Fibroblast of mammary gland (primary cell): ENCODE data around the gene USP17L28.
"Not testable (repeated sequence)": the region's sequence is repeated elsewhere in the genome, so short reads cannot be mapped to it uniquely, and the experiment has no call there.

ENCODE experiments used
- DNase-seq: peaks from one replicate; pipeline ENCODE4 v3.0.0-alpha.2; 2010; ENCODE audit warnings: low read depth
- H3K4me3 ChIP-seq: 2 replicates; pipeline ENCODE4 v1.5.1; 2011; ENCODE audit warnings: low read depth, mild to moderate bottlenecking, low read length, moderate library complexity; ENCODE audit not compliant: control insufficient read depth
- CTCF ChIP-seq: conservative IDR thresholded peaks from 2 replicates; pipeline ENCODE4 v1.5.1; 2011; ENCODE audit warnings: low read depth, low read length, inconsistent platforms; ENCODE audit not compliant: control insufficient read depth, insufficient read depth

The USP17L28 gene

GRCh38 chr4:9348593-9348992, at the start of gene USP17L28:
Gene USP17L28, plus strand, starts transcription at chr4:9348893. Its CDS starts 0 bp downstream, at chr4:9348893.
- not testable (repeated sequence) for DNase-seq, H3K4me3 ChIP-seq

GRCh38 chr4:9324191-9324590, 24.5 kb upstream of the USP17L28 start:
- not testable (repeated sequence) for DNase-seq, H3K4me3 ChIP-seq

- DNase-seq, H3K4me3 ChIP-seq: not testable (repeated sequence)
These were observed 23.8 kb upstream of the USP17L28 start, which contains the start of gene USP17L24 for GRCh38 chr4:9324865-9325264. Gene USP17L24, plus strand, starts transcription at chr4:9325165. Its CDS starts 0 bp downstream, at chr4:9325165.

GRCh38 chr4:9329611-9330010, 19.1 kb upstream of the USP17L28 start, which contains the start of gene USP17L25:
Gene USP17L25, plus strand, starts transcription at chr4:9329911. Its CDS starts 0 bp downstream, at chr4:9329911.
- DNase-seq, H3K4me3 ChIP-seq: not testable (repeated sequence)

- not testable (repeated sequence) for H3K4me3 ChIP-seq, DNase-seq
These were observed 14.3 kb upstream of the USP17L28 start, which contains the start of gene USP17L26 for GRCh38 chr4:9334358-9334757. Gene USP17L26, plus strand, starts transcription at chr4:9334658. Its CDS starts 0 bp downstream, at chr4:9334658.

GRCh38 chr4:9339103-9339502, 9.6 kb upstream of the USP17L28 start, which contains the start of gene USP17L5:
Gene USP17L5, plus strand, starts transcription at chr4:9339403. Its CDS starts 0 bp downstream, at chr4:9339403.
- not testable (repeated sequence) for DNase-seq, H3K4me3 ChIP-seq

GRCh38 chr4:9343848-9344247, 4.8 kb upstream of the USP17L28 start, which contains the start of gene USP17L27:
Gene USP17L27, plus strand, starts transcription at chr4:9344148. Its CDS starts 0 bp downstream, at chr4:9344148.
- H3K4me3 ChIP-seq, DNase-seq: not testable (repeated sequence)

- not testable (repeated sequence) for DNase-seq, H3K4me3 ChIP-seq
These were observed 2.2 kb downstream of the USP17L28 start for GRCh38 chr4:9350866-9351265.

- H3K4me3 ChIP-seq, DNase-seq: not testable (repeated sequence)
These were observed 4.6 kb downstream of the USP17L28 start, which contains the start of gene USP17L29 for GRCh38 chr4:9353338-9353737. Gene USP17L29, plus strand, starts transcription at chr4:9353638. Its CDS starts 0 bp downstream, at chr4:9353638.

- DNase-seq, H3K4me3 ChIP-seq: not testable (repeated sequence)
These were observed 14.1 kb downstream of the USP17L28 start, which contains the start of gene USP17L30 for GRCh38 chr4:9362829-9363228. Gene USP17L30, plus strand, starts transcription at chr4:9363129. Its CDS starts 0 bp downstream, at chr4:9363129.

- DNase-seq, H3K4me3 ChIP-seq: not testable (repeated sequence)
These were observed 31.2 kb downstream of the USP17L28 start for GRCh38 chr4:9379881-9380280.

GRCh38 chr4:9381012-9381534, 32.4 kb downstream of the USP17L28 start:
- DNase-seq, result not testable (repeated sequence)
- H3K4me3 ChIP-seq, result peak overlapping the region; percentile 35
- TF ChIP-seq CTCF, result peak; percentile 22

- no peak overlapping the region for H3K4me3 ChIP-seq
- DNase-seq, result no peak
- no peak for TF ChIP-seq CTCF
These were observed 35.4 kb downstream of the USP17L28 start for GRCh38 chr4:9384126-9384525.

GRCh38 chr4:9389001-9389400, 40.3 kb downstream of the USP17L28 start:
- H3K4me3 ChIP-seq, result not testable (repeated sequence)

More at GRCh38 chr4:9389001-9389400, 40.3 kb downstream of the USP17L28 start:
- DNase-seq, result not testable (repeated sequence)
